ENCODE data around the gene PRKX.

PRKX gene

GRCh38 chrX:3679669-3680068 lies 33.8 kb downstream of the PRKX start:
- no peaks in the 10 kb centered on the region for H3K4me1 ChIP-seq (ENCODE audit: insufficient read depth, low read length, severe bottlenecking)
- no peaks in the 10 kb centered on the region for H3K9me2 ChIP-seq (ENCODE audit: low read depth, low read length)
- no peaks in the 10 kb centered on the region for H3K9me3 ChIP-seq (ENCODE audit: low read length)
- H2AFZ ChIP-seq (ENCODE audit: low read length), result no peak overlapping the region
- H3K4me2 ChIP-seq (ENCODE audit: low read length), result no peak overlapping the region
- no peak for TF ChIP-seq CTCF (IDR thresholded peaks at IDR 0.05; ENCODE audit: low read length)
- no peak for TF ChIP-seq EZH2 (IDR thresholded peaks at IDR 0.05; ENCODE audit: borderline replicate concordance, low read length)
- no peaks in the 10 kb centered on the region for H4K20me1 ChIP-seq (ENCODE audit: insufficient read depth, low read length)
- H3K36me3 ChIP-seq (ENCODE audit: insufficient read depth, low read length), result no peaks in the 10 kb centered on the region
- no peaks in the 10 kb centered on the region for H3K27me3 ChIP-seq (ENCODE audit: insufficient read depth, low read length)
- H3K9ac ChIP-seq (ENCODE audit: low read length), result no peak overlapping the region
- H3K4me3 ChIP-seq (ENCODE audit: low read depth, low read length, poor library complexity, severe bottlenecking), result no peak overlapping the region
- H3K79me2 ChIP-seq (ENCODE audit: insufficient read depth, low read length), result no peaks in the 10 kb centered on the region
- H3K27ac ChIP-seq (ENCODE audit: low read depth, low read length, poor library complexity, severe bottlenecking), result no peak overlapping the region
- H3F3A ChIP-seq (ENCODE audit: insufficient read depth, low read length), result no peaks in the 10 kb centered on the region

- Histone ChIP-seq H4K20me1 (ENCODE audit: insufficient read depth, low read length) (no peaks in the 10 kb centered on the region), H3K79me2 (ENCODE audit: insufficient read depth, low read length) (no peaks in the 10 kb centered on the region), H3F3A (ENCODE audit: insufficient read depth, low read length) (no peaks in the 10 kb centered on the region), H3K27me3 (ENCODE audit: insufficient read depth, low read length) (no peaks in the 10 kb centered on the region), H3K9me3 (ENCODE audit: low read length) (no peaks in the 10 kb centered on the region), H3K36me3 (ENCODE audit: insufficient read depth, low read length) (peaks cover 6% of the 10 kb centered on the region; the same call in 1 of the 2 replicates), H3K4me2 (ENCODE audit: low read length) (no peak overlapping the region), H3K9me2 (ENCODE audit: low read depth, low read length) (no peaks in the 10 kb centered on the region), H3K9ac (ENCODE audit: low read length) (no peak overlapping the region), H3K4me3 (ENCODE audit: low read depth, low read length, poor library complexity, severe bottlenecking) (no peak overlapping the region), H3K4me1 (ENCODE audit: insufficient read depth, low read length, severe bottlenecking) (no peaks in the 10 kb centered on the region), H3K27ac (ENCODE audit: low read depth, low read length, poor library complexity, severe bottlenecking) (no peak overlapping the region), H2AFZ (ENCODE audit: low read length) (no peak overlapping the region)
- TF ChIP-seq EZH2 (IDR thresholded peaks at IDR 0.05; ENCODE audit: borderline replicate concordance, low read length) (no peak), CTCF (IDR thresholded peaks at IDR 0.05; ENCODE audit: low read length) (no peak)
Measured at GRCh38 chrX:3678328-3678727, 35.1 kb downstream of the PRKX start.

- no peak overlapping the region for H3K9ac ChIP-seq (ENCODE audit: low read length)
- no peaks in the 10 kb centered on the region for H3F3A ChIP-seq (ENCODE audit: insufficient read depth, low read length)
- H3K9me3 ChIP-seq (ENCODE audit: low read length), result no peaks in the 10 kb centered on the region
- no peak overlapping the region for H3K4me2 ChIP-seq (ENCODE audit: low read length)
- H4K20me1 ChIP-seq (ENCODE audit: insufficient read depth, low read length), result no peaks in the 10 kb centered on the region
- H3K27ac ChIP-seq (ENCODE audit: low read depth, low read length, poor library complexity, severe bottlenecking), result no peak overlapping the region
- no peak overlapping the region for H3K4me3 ChIP-seq (ENCODE audit: low read depth, low read length, poor library complexity, severe bottlenecking)
- TF ChIP-seq CTCF (IDR thresholded peaks at IDR 0.05; ENCODE audit: low read length) (no peak), EZH2 (IDR thresholded peaks at IDR 0.05; ENCODE audit: borderline replicate concordance, low read length) (no peak)
- no peak overlapping the region for H2AFZ ChIP-seq (ENCODE audit: low read length)
- H3K79me2 ChIP-seq (ENCODE audit: insufficient read depth, low read length), result no peaks in the 10 kb centered on the region
- no peaks in the 10 kb centered on the region for H3K27me3 ChIP-seq (ENCODE audit: insufficient read depth, low read length)
- H3K36me3 ChIP-seq (ENCODE audit: insufficient read depth, low read length), result peaks cover 17% of the 10 kb centered on the region
- H3K9me2 ChIP-seq (ENCODE audit: low read depth, low read length), result no peaks in the 10 kb centered on the region
- no peaks in the 10 kb centered on the region for H3K4me1 ChIP-seq (ENCODE audit: insufficient read depth, low read length, severe bottlenecking)
Measured at GRCh38 chrX:3674881-3675280, 38.6 kb downstream of the PRKX start.
